KMS-11 (cell line): ENCODE data around the gene AKAP5.

Experiments
- H2AFZ ChIP-seq: fragments of 200-600 bp; sonication (generic); 2 replicates; pipeline ENCODE4 v1.6.1; 2016; ENCODE audit warnings: antibody characterized with exemption, mixed run types, low read depth
- H3K27ac ChIP-seq: fragments of 200-600 bp; sonication (generic); 2 replicates; pipeline ENCODE4 v1.6.1; 2016; ENCODE audit warnings: mild to moderate bottlenecking, mixed run types
- H3K27me3 ChIP-seq: fragments of 200-600 bp; sonication (generic); 2 replicates; pipeline ENCODE4 v1.6.1; 2017; ENCODE audit warnings: mild to moderate bottlenecking, low read depth, mixed run types, moderate library complexity; ENCODE audit not compliant: insufficient read depth
- H3K36me3 ChIP-seq: fragments of 200-600 bp; sonication (generic); 2 replicates; pipeline ENCODE4 v1.6.1; 2017; ENCODE audit warnings: mild to moderate bottlenecking, mixed run types; ENCODE audit not compliant: insufficient read depth
- H3K4me1 ChIP-seq: fragments of 200-600 bp; sonication (generic); 2 replicates; pipeline ENCODE4 v1.6.1; 2016; ENCODE audit warnings: mild to moderate bottlenecking, low read depth, mixed run types; ENCODE audit not compliant: poor library complexity, severe bottlenecking
- H3K4me2 ChIP-seq: fragments of 200-600 bp; sonication (generic); 2 replicates; pipeline ENCODE4 v1.7.0; 2016; ENCODE audit warnings: mild to moderate bottlenecking, mixed run types
- H3K4me3 ChIP-seq: fragments of 200-600 bp; sonication (generic); IDR thresholded peaks from 2 replicates; pipeline ENCODE4 v1.6.1; 2017; ENCODE audit warnings: low read depth, low read length, mixed read lengths; ENCODE audit not compliant: insufficient read depth
- H3K79me2 ChIP-seq: fragments of 200-600 bp; sonication (generic); 2 replicates; pipeline ENCODE4 v1.6.1; 2016; ENCODE audit warnings: low read depth, mixed run types; ENCODE audit not compliant: insufficient read depth
- H3K9ac ChIP-seq: fragments of 200-600 bp; sonication (generic); 2 replicates; pipeline ENCODE4 v1.6.1; 2016; ENCODE audit warnings: mild to moderate bottlenecking, mixed run types
- H4K20me1 ChIP-seq: fragments of 200-600 bp; sonication (generic); 2 replicates; pipeline ENCODE4 v1.6.1; 2016; ENCODE audit warnings: mild to moderate bottlenecking, mixed run types; ENCODE audit not compliant: insufficient read depth
- TF ChIP-seq, protein P1 (sequence below): fragments of 200-600 bp; sonication (generic); conservative IDR thresholded peaks from 2 replicates; pipeline ENCODE4 v1.6.1; 2017; ENCODE audit warnings: low read depth, mild to moderate bottlenecking, antibody characterized with exemption, low read length, moderate library complexity, mixed read lengths

The AKAP5 gene

GRCh38 chr14:64465831-64466554, 694 bp downstream of the AKAP5 start:
- H4K20me1 ChIP-seq: no peaks in the 10 kb centered on the region
- H3K79me2 ChIP-seq: no peaks in the 10 kb centered on the region
- H3K9ac ChIP-seq: no peak overlapping the region
- peak overlapping the region; percentile 25; the same call in 1 of the 2 replicates for H3K4me2 ChIP-seq
- H3K27ac ChIP-seq: no peak overlapping the region
- H3K36me3 ChIP-seq: no peaks in the 10 kb centered on the region
- no peak overlapping the region for H2AFZ ChIP-seq
- no peaks in the 10 kb centered on the region for H3K27me3 ChIP-seq
- TF ChIP-seq, protein P1, sequence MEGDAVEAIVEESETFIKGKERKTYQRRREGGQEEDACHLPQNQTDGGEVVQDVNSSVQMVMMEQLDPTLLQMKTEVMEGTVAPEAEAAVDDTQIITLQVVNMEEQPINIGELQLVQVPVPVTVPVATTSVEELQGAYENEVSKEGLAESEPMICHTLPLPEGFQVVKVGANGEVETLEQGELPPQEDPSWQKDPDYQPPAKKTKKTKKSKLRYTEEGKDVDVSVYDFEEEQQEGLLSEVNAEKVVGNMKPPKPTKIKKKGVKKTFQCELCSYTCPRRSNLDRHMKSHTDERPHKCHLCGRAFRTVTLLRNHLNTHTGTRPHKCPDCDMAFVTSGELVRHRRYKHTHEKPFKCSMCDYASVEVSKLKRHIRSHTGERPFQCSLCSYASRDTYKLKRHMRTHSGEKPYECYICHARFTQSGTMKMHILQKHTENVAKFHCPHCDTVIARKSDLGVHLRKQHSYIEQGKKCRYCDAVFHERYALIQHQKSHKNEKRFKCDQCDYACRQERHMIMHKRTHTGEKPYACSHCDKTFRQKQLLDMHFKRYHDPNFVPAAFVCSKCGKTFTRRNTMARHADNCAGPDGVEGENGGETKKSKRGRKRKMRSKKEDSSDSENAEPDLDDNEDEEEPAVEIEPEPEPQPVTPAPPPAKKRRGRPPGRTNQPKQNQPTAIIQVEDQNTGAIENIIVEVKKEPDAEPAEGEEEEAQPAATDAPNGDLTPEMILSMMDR: no peak
- H3K4me1 ChIP-seq: peaks cover 6% of the 10 kb centered on the region
- no peak overlapping the region for H3K4me3 ChIP-seq

DNA sequence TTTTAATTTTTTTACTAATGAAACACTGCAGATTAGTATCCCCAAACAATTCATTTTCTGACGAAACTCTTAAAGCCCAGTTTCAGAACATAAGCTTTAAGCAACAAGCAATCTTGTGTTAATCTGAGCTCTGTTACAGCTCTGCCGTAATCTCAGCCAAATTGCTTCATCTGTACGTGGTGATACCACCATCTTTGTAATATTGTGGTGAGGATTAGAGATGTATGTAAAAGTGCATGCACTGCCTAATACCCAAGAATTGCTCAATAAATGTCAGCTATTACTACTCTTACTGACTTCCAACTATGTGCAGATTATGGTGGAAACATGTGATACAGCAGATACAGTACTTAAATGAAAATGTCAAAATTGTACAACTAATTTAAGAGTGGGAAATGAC, 1.8 kb downstream of the AKAP5 start:
- H3K27me3 ChIP-seq: no peaks in the 10 kb centered on the region
- H3K27ac ChIP-seq: no peak overlapping the region
- H4K20me1 ChIP-seq: no peaks in the 10 kb centered on the region
- H3K79me2 ChIP-seq: no peaks in the 10 kb centered on the region
- no peak overlapping the region for H2AFZ ChIP-seq
- no peak overlapping the region for H3K4me3 ChIP-seq
- no peak overlapping the region for H3K9ac ChIP-seq
- TF ChIP-seq, protein P1: no peak
- H3K4me2 ChIP-seq: no peak overlapping the region
- H3K4me1 ChIP-seq: peaks cover 6% of the 10 kb centered on the region
- H3K36me3 ChIP-seq: no peaks in the 10 kb centered on the region

- Histone ChIP-seq H3K9ac (no peak overlapping the region), H3K27me3 (no peaks in the 10 kb centered on the region)
- TF ChIP-seq, protein P1: no peak
Observed at GRCh38 chr14:64467566-64467965, 2.3 kb downstream of the AKAP5 start.

GRCh38 chr14:64468451-64468850, 3.2 kb downstream of the AKAP5 start:
- Histone ChIP-seq H3K27me3 (no peaks in the 10 kb centered on the region), H3K9ac (no peak overlapping the region), H3K4me2 (no peak overlapping the region), H3K79me2 (no peaks in the 10 kb centered on the region), H3K36me3 (no peaks in the 10 kb centered on the region), H3K4me1 (peaks cover 6% of the 10 kb centered on the region), H2AFZ (no peak overlapping the region), H3K4me3 (no peak overlapping the region), H3K27ac (no peak overlapping the region), H4K20me1 (no peaks in the 10 kb centered on the region)
- TF ChIP-seq, protein P1: no peak

More at GRCh38 chr14:64467566-64467965, 2.3 kb downstream of the AKAP5 start:
- no peak overlapping the region for H3K27ac ChIP-seq
- no peak overlapping the region for H3K4me2 ChIP-seq
- H3K79me2 ChIP-seq: no peaks in the 10 kb centered on the region
- H3K4me1 ChIP-seq: peaks cover 6% of the 10 kb centered on the region
- H3K4me3 ChIP-seq: no peak overlapping the region
- no peak overlapping the region for H2AFZ ChIP-seq
- H4K20me1 ChIP-seq: no peaks in the 10 kb centered on the region
- H3K36me3 ChIP-seq: no peaks in the 10 kb centered on the region
